IPS DF 19.7 (cell line): ENCODE results near the gene ZC2HC1B.

ENCODE experiments used
- DNase-seq: peaks from one replicate; pipeline ENCODE4 v3.0.0-alpha.2; 2013; ENCODE audit warnings: low read depth, low spot score

ZC2HC1B gene

GRCh38 chr6:143961886-143962878, 97.9 kb downstream of the ZC2HC1B start:
- DNase-seq: no peak

DNA sequence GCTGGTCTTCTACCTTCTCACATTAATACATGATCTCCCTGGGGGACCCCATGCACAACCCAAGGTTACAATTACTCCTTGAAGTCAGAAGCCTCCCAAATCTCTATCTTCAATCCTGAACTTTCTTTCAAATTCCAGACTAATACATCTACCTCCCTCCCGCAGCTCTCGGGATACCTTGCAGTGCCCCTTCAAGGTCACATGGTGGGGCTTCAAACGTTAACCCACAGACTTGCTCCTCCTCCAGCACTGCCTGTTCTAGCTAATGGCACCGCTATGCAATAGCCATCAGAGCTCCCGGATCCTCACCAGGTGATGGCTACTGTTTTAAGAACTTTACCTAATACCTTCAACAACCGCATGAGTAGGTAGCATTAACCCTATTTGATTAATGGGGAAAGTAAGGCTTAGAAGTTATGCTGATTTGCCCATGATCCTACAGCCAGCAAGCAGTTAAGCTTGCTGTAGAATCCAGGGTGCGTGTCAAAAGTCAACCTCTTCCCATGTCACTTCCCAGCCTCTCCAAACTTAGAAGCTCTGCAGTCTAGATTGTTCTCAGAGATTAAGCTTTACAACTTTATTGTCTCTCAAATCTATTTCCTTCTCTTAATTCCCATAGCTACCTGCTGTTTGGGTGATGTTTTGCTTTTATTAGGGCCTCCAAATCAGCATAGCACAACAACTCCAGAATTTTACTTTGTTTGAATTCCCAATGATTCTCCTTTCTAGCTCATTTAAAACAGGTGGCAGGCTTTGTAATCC, 99.1 kb downstream of the ZC2HC1B start:
- no peak for DNase-seq

GRCh38 chr6:143964674-143965081, 100.4 kb downstream of the ZC2HC1B start:
- no peak for DNase-seq

DNA sequence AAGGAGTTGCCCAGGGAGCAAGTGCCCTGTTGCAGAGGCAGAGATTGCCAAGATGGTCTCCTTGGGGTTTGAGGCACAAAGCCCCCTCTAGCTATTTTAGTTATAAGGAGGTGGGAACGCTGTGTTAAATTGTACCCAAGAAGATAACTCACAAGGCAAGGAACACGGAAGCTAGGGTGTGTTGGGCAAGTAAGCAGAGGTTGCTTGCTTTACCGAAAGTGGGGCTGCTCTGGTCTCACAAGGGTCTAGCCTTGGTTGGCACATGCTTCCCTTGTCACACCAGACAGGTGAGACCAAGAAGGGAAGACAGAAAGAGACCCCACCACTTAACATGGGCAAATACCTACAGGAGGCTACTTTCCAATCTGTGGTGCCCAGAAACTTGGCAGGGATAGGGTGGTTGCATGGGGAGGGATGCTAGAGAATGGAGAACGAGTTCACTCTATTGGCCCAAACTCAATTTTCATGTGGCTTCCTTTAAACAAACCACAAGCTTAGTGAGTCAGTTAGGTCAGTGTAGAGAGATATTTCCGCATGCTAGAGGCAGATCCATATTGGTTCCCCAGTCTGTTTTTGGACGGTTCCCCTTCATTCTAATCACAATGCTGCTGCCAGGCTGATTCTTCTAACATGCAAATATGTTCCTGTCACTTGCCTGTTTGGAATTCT, 101.4 kb downstream of the ZC2HC1B start:
- no peak for DNase-seq

GRCh38 chr6:143966312-143966711, 102.0 kb downstream of the ZC2HC1B start:
- DNase-seq: no peak

GRCh38 chr6:143967706-143968376, 103.6 kb downstream of the ZC2HC1B start:
- no peak for DNase-seq

DNA sequence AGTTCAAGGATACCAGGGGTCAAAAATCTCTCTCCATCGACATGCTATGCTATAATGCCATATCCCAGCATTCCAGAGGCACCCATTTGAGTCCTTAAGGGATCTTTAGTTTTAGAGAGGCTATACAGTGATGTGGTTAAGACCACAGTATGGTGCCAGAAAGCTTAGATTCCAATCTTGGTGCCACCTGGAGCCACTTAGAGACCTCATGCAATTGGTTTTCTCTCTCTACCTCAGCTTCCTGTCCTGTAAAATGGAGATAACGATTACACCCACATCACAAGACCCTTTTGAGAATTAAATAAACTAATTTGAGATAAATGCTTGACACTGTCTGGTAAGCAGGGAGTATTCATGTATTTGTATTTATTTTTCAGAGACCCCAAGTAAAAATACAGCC, 104.8 kb downstream of the ZC2HC1B start:
- DNase-seq: no peak

DNA sequence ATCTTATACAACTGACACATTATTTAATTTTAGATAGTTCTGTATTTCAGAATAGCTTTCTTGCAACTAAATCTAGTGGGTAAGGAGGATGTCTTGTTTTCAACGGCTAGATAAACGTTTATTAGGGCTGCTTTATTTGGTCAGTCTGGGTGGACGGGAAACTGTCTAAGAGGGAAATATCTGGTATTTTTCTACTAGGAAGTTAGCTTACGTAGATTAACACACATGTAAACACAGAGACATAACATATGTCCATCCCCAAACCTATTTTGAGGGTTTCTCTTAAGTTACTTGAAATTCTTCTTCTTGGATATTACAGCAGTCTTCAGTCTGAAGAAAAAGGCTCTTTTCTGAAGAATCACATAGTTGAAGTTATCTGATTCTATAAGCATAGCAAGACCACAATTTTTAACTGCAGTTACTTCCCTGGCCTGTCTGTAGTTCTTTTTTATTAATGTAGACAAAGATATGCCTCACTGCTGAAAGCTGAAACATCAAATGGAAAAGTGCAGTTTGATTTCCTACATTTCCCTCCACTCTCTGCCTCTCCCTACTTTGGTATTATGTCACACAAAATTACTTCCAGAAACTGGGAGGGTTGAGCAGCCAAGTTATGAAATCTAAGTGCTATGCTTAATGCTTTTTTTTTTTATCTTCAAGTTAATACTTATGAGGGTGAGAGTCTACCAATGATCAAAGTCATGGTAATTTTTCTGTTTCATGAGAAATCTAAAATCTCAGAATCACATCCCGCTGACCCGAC, 106.4 kb downstream of the ZC2HC1B start:
- no peak for DNase-seq

GRCh38 chr6:143971482-143972205, 107.4 kb downstream of the ZC2HC1B start:
- no peak for DNase-seq

GRCh38 chr6:143973097-143973966, 109.1 kb downstream of the ZC2HC1B start:
- peak; percentile 95 for DNase-seq

GRCh38 chr6:143974089-143974488, 109.8 kb downstream of the ZC2HC1B start:
- no peak for DNase-seq

- no peak for DNase-seq
Measured at GRCh38 chr6:143976806-143977349, 112.6 kb downstream of the ZC2HC1B start.

DNA sequence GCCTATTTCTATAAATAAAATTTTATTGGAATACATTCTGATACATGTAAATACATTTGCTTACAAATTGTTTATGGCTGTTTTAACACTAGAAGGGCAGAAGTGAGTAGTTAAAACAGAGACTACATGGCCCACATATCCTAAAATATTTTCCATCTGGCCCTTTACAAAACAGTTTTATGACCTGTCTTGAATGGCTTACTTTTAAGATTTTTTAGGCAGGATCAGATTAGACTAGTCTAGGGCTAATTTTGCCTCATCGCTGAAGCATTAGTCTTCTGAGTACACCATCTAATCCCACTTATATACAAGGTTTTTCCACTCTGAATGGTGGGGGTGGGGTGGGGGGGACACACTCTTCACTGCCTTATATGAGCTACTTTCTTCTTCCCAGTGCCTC, 116.6 kb downstream of the ZC2HC1B start:
- DNase-seq: no peak

DNA sequence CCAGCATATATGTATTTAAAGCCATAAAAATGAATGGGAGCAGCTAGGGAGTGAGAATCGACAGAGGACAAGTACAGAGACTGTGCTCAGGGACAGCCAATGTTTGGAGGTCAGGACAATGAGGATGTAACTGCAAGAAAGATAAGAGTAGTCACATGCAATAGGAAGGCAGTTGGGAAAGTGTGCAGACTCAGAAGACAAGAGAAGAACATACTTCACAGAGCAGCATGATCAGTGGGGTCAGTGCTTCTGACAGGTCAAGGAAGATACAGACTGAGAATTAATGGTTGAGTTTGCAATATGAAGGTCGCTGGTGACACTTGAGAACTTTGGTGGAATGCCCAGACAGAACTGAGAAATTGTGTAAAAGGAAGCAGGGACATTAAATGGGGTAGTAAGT, 118.7 kb downstream of the ZC2HC1B start:
- no peak for DNase-seq

- DNase-seq: no peak
Measured at GRCh38 chr6:143984666-143985065, 120.4 kb downstream of the ZC2HC1B start.

DNA sequence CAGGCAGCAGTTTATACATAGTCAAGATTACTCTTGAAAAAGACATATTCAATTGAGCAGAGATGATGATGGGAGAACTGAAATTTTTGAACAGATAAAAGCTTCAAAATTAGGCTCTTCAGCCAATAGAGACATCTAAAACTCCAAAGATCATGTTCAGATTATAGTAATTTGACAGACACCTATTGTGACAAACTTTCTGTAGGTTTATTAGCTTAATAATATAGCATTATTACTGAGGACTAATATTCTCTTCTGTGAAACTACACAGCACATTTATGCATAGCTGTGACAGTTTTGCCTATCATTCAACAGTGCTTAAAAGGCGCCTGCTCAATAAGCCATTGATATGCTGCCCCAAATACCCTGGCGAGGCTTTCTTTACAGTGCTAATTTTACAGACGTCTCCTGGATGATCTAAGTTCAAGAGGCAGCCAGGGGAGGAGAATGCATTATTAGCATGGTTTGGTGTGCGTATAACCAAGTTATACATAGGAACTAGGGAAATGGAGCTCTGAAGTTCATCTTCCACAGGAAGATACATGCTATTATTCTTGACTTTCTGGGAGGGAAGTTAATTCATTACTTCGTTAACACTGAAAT, 122.3 kb downstream of the ZC2HC1B start:
- DNase-seq: no peak
